ENCODE data around the gene KSR1. TPM values are rescaled to one million over a fixed set of nuclear protein-coding genes. Genes with fewer than 3 reads are reported as not detected.
A peak's percentile ranks its signal among the peaks of the same experiment; 100 is the strongest.

The KSR1 gene
- total RNA-seq, 2 experiments from 2014 or later, result 96.6 to 113 TPM

DNA sequence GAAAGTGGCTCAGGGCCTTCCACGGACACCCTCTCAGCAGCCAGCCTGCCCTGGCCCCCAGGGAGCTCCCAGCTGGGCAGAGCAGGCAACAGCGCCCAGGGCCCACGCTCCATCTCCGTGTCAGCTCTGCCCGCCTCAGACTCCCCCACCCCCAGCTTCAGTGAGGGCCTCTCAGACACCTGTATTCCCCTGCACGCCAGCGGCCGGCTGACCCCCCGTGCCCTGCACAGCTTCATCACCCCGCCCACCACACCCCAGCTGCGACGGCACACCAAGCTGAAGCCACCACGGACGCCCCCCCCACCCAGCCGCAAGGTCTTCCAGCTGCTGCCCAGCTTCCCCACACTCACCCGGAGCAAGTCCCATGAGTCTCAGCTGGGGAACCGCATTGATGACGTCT is 126.4 kb downstream of the KSR1 start:
- ATAC-seq (no peak), DNase-seq (no peak)
- no peak overlapping the region for H3K4me3 Mint-ChIP-seq
- ChIA-PET POLR2A (no interaction called here), CTCF (interaction anchor here (0.8 kb wide), 1 partner anchor 200 kb away, joined by 3 read pairs; no protein-coding TSS in a partner anchor)
- no peaks in the 10 kb centered on the region for H3K27me3 Mint-ChIP-seq
- H3K27ac Mint-ChIP-seq, result no peak overlapping the region
- no peaks in the 10 kb centered on the region for H3K9me3 Mint-ChIP-seq (ENCODE audit: low read depth)
- peaks cover 41% of the 10 kb centered on the region for H3K36me3 Mint-ChIP-seq (ENCODE audit: low read depth)
- intact Hi-C loops (cut with DNase I, micrococcal nuclease), result loop anchor here in 1 of 2 experiments (5.0 kb wide), 1 partner anchor 45 kb away; no protein-coding TSS in a partner anchor
- H3K4me1 Mint-ChIP-seq, result peaks cover 38% of the 10 kb centered on the region

DNA sequence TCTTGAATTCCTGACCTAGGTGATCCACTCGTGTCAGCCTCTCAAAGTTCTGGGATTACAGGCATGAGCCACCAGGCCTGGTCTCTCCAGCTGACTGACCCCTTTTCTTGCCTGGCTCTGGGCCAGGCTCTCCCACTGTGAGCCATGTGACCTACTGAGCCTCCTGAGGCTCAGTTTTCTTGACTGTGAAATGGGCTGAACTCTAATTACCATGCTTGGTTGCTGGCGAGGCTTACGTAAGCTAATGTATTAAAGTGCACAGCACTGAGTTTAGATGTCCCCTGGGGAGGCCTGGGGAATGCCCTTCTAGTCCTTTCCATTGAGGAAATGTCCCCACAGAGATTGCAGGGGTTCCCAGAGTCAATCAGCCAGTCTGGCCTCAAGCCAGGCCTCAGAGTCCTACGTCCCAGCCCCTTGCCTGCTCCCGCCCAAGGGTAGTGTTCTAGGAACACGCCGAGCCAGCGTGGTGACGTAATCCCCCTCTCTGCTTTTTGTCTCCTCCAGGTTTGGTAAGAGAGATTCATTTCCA is 129.0 kb downstream of the KSR1 start:
- no peaks in the 10 kb centered on the region for H3K27me3 Mint-ChIP-seq
- peaks cover 14% of the 10 kb centered on the region for H3K4me1 Mint-ChIP-seq
- POLR2A ChIA-PET, result no interaction called here
- no peak for ATAC-seq
- no peak for DNase-seq
- CTCF ChIA-PET, result no interaction called here
- peaks cover 42% of the 10 kb centered on the region for H3K36me3 Mint-ChIP-seq (ENCODE audit: low read depth)
- no peak overlapping the region for H3K27ac Mint-ChIP-seq
- H3K9me3 Mint-ChIP-seq (ENCODE audit: low read depth), result no peaks in the 10 kb centered on the region
- intact Hi-C loops (cut with DNase I, micrococcal nuclease), result no loop called here
- no peak overlapping the region for H3K4me3 Mint-ChIP-seq

DNA sequence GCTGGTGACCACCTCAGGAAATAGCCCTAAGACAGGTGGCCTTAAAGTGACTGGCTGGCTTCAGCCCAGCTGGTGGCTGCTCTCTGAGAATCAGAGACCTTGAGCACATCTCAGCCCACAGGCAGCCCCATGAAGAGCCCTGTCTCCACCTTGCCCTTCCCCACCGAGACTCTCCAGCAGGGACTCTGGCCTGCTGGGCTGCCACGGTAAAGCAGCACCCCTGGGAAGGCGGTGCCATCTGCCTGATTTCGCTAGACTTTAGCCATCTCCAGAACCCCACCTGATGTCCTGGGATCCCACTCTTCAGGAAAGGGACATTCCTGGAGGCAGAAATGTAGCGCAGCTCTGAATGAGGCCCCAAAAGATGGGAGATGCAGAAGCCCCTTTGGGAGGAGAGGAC is 129.5 kb downstream of the KSR1 start:
- no peak for ATAC-seq
- H3K9me3 Mint-ChIP-seq (ENCODE audit: low read depth), result no peaks in the 10 kb centered on the region
- H3K27me3 Mint-ChIP-seq, result no peaks in the 10 kb centered on the region
- intact Hi-C loops (cut with DNase I, micrococcal nuclease), result no loop called here
- peaks cover 9% of the 10 kb centered on the region for H3K4me1 Mint-ChIP-seq
- DNase-seq, result no peak
- peaks cover 42% of the 10 kb centered on the region for H3K36me3 Mint-ChIP-seq (ENCODE audit: low read depth)
- POLR2A ChIA-PET, result no interaction called here
- H3K4me3 Mint-ChIP-seq, result no peak overlapping the region
- CTCF ChIA-PET, result no interaction called here
- no peak overlapping the region for H3K27ac Mint-ChIP-seq

DNA sequence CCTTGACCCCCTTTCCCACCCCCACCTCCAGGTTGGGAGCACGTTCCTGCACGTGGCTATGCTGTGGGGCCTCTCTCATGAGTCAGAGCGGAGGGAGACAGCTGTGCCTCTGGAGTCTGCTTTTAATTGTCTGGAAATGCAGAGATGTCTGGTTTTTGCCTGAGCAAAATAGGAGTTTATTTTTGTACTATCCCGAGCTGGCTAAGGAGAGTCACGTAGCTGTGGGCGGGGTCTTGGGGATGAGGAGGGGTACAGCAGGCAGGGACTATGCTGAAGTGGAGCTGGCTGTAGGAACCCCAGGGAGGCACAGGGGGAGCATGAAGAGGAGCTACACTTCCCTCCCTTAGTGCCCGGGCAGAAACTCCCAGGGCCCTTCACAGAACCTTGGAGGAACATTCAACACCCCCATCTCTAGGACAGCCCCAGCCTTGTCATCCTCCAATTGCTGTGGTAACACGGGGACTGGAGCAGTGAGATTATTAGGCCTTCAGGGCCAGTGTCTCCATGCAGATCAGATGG is 130.0 kb downstream of the KSR1 start:
- Mint-ChIP-seq H3K4me3 (no peak overlapping the region), H3K9me3 (ENCODE audit: low read depth) (no peaks in the 10 kb centered on the region), H3K36me3 (ENCODE audit: low read depth) (peaks cover 38% of the 10 kb centered on the region), H3K4me1 (peaks cover 5% of the 10 kb centered on the region), H3K27me3 (no peaks in the 10 kb centered on the region), H3K27ac (no peak overlapping the region)
- DNase-seq, result no peak
- ChIA-PET CTCF (interaction anchor here (0.9 kb wide), 1 partner anchor 17 kb away, joined by 3 read pairs; no protein-coding TSS in a partner anchor), POLR2A (no interaction called here)
- intact Hi-C loops (cut with DNase I, micrococcal nuclease), result no loop called here
- no peak for ATAC-seq

DNA sequence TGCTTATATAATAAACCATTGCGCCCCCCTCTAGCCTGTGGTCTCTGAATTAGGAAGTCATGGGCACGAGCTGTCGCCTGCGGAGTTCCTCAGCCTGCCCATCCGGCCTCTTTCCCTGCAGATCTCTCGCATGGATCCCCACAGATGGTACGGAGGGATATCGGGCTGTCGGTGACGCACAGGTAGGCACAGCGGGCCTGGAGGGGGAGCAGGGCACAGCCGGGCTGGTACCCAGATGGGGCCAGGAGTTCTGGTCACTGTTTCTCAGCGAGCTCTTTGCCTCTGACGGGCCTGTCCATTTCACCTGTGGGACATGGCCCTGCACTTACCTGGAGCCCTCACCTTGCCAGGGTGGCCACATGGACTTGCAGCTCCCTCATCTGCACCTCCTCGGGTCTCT is 132.1 kb downstream of the KSR1 start:
- Mint-ChIP-seq H3K27me3 (no peaks in the 10 kb centered on the region), H3K9me3 (ENCODE audit: low read depth) (no peaks in the 10 kb centered on the region), H3K27ac (no peak overlapping the region), H3K4me1 (no peaks in the 10 kb centered on the region), H3K4me3 (no peak overlapping the region), H3K36me3 (ENCODE audit: low read depth) (peaks cover 35% of the 10 kb centered on the region)
- POLR2A ChIA-PET, result no interaction called here
- intact Hi-C loops (cut with DNase I, micrococcal nuclease), result no loop called here
- ATAC-seq (no peak), DNase-seq (no peak)
- CTCF ChIA-PET, result interaction anchor here (0.8 to 1.9 kb wide), 4 partner anchors 11 to 20 kb away, joined by 4 to 6 read pairs (median 6); no protein-coding TSS in a partner anchor

DNA sequence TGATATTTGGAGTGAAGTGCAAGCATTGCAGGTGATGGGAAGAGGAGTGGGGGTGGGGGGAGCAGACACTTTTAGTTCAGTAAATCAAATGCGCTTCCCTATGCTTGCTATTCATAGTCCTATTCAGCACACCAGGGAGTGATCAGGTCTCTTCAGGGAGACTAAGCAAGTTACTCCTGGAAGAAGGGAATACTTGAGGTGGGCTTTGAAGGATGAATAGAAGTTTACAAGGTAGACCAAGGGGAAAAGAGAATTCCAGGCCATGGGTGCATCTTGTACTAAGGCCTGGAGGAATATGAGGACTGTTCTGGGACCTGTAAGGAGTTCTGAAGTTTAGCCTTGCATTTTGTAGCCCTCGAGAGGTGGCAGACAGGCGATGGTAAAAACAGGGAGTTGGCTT is 134.6 kb downstream of the KSR1 start:
- H3K4me3 Mint-ChIP-seq, result no peak overlapping the region
- H3K27ac Mint-ChIP-seq, result no peak overlapping the region
- peaks cover 10% of the 10 kb centered on the region for H3K4me1 Mint-ChIP-seq
- ChIA-PET CTCF (interaction anchor here (0.7 kb wide), 1 partner anchor 441 kb away, joined by 3 read pairs; no protein-coding TSS in a partner anchor), POLR2A (no interaction called here)
- DNase-seq (no peak), ATAC-seq (no peak)
- intact Hi-C loops (cut with DNase I, micrococcal nuclease), result no loop called here
- no peaks in the 10 kb centered on the region for H3K27me3 Mint-ChIP-seq
- peaks cover 32% of the 10 kb centered on the region for H3K36me3 Mint-ChIP-seq (ENCODE audit: low read depth)
- no peaks in the 10 kb centered on the region for H3K9me3 Mint-ChIP-seq (ENCODE audit: low read depth)

DNA sequence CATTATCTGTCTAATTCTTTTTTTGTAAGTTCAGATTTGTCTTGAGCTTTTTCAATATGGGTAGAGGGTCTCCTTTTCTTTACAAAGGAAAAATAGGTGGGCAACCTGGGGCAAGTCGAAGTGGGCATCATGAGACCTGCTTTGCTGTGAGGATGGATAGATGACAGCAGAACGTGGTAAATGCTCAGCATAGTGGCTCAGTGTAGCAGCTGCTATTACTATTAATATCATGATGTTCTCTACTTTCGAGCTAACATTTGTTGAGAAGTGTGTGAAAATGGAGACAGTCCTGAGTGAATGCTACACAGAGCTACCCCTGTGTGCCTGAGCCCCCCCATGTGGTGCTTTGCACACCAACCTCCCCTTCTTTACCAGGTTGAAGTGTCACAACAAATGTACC is 135.7 kb downstream of the KSR1 start:
- POLR2A ChIA-PET, result no interaction called here
- H3K36me3 Mint-ChIP-seq (ENCODE audit: low read depth), result peaks cover 32% of the 10 kb centered on the region
- intact Hi-C loops (cut with DNase I, micrococcal nuclease), result no loop called here
- CTCF ChIA-PET, result interaction anchor here (0.7 to 1.1 kb wide), 2 partner anchors 10 to 134 kb away, joined by 3 read pairs; no protein-coding TSS in a partner anchor
- DNase-seq (no peak), ATAC-seq (no peak)
- no peak overlapping the region for H3K27ac Mint-ChIP-seq
- no peak overlapping the region for H3K4me3 Mint-ChIP-seq
- no peaks in the 10 kb centered on the region for H3K27me3 Mint-ChIP-seq
- H3K9me3 Mint-ChIP-seq (ENCODE audit: low read depth), result no peaks in the 10 kb centered on the region
- peaks cover 10% of the 10 kb centered on the region for H3K4me1 Mint-ChIP-seq

DNA sequence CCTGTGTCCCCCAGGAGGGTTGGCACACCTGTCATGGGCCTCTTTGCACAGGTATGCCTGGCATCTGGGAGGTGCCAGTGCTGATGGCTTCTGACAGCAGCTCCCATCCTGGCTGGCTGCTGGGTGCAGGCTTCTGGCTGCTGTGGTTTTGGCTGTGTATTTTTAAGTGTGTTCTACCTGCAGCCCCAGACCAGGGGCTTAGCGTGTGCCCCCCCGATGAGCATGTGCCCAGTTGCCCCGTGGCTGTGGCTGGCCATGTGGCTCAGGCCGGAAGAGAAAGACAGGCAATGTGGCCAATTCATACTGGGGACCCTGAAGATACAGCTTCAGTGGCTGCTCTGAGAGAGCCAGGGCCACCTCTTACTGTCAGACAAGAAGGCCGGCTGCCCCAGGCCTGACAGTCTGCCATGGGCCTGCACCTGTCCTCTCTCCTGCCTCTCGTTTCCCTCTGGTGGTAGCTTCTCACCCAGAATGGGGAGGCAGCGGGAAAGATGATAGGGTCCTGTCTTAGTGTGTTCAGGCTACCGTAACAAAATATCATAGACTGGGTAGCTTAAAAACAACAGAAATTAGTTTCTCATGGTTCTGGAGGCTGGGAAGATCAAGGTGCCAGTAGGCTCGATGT is 137.1 kb downstream of the KSR1 start:
- intact Hi-C loops (cut with DNase I, micrococcal nuclease), result no loop called here
- H3K36me3 Mint-ChIP-seq (ENCODE audit: low read depth), result peaks cover 27% of the 10 kb centered on the region
- ChIA-PET POLR2A (no interaction called here), CTCF (interaction anchor here (0.6 to 1.2 kb wide), 8 partner anchors 9 to 212 kb away, joined by 3 to 4 read pairs (median 3); no protein-coding TSS in a partner anchor)
- DNase-seq (no peak), ATAC-seq (no peak)
- peaks cover 10% of the 10 kb centered on the region for H3K4me1 Mint-ChIP-seq
- H3K27me3 Mint-ChIP-seq, result no peaks in the 10 kb centered on the region
- no peaks in the 10 kb centered on the region for H3K9me3 Mint-ChIP-seq (ENCODE audit: low read depth)
- no peak overlapping the region for H3K27ac Mint-ChIP-seq
- no peak overlapping the region for H3K4me3 Mint-ChIP-seq

DNA sequence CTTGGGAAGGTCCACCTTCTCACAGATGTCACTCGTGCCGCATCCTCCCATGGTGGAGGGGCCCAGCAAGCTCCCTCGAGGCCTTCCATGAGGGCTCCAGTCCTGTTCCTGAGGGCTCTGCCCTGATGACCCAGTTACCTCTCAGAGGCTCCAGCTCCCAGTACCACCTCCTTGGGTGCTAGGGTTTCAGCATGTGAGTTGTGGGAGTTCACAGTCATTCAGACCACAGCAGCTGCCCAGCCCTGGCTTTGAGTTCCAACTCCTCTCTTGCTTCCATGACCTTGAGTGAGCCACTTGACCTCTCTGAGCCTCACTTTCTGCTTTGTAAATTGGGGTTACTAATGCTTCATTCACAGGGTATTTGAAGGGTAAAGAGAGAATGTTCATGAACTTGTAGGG is 137.6 kb downstream of the KSR1 start:
- ChIA-PET POLR2A (no interaction called here), CTCF (interaction anchor here (0.6 to 1.2 kb wide), 5 partner anchors 14 to 212 kb away, joined by 3 to 4 read pairs (median 3); no protein-coding TSS in a partner anchor)
- H3K27me3 Mint-ChIP-seq, result no peaks in the 10 kb centered on the region
- no peak overlapping the region for H3K4me3 Mint-ChIP-seq
- DNase-seq (no peak), ATAC-seq (no peak)
- intact Hi-C loops (cut with DNase I, micrococcal nuclease), result no loop called here
- peaks cover 10% of the 10 kb centered on the region for H3K4me1 Mint-ChIP-seq
- peaks cover 27% of the 10 kb centered on the region for H3K36me3 Mint-ChIP-seq (ENCODE audit: low read depth)
- no peak overlapping the region for H3K27ac Mint-ChIP-seq
- H3K9me3 Mint-ChIP-seq (ENCODE audit: low read depth), result no peaks in the 10 kb centered on the region

DNA sequence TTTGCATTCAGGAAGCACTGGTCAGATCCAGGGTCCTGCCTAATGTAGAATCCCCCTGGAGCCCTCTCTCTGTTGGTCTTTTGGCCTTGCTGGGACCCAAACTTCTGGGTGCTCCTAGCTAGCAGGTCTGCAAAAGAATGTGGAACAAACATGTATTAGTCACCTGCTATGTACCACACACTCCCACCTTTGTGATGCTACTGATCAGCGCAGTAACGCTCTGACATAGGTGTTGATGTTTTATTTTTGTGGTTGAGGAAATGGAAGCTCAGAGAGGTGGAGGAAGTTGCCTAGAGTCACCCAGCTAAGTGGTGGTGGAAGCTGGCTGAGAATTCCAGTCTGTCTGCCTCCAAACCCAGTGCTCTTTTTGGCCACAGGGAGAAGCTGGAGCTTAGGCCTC is 139.0 kb downstream of the KSR1 start:
- Mint-ChIP-seq H3K27ac (peak overlapping the region; percentile 49), H3K9me3 (ENCODE audit: low read depth) (no peaks in the 10 kb centered on the region), H3K4me1 (peaks cover 12% of the 10 kb centered on the region), H3K36me3 (ENCODE audit: low read depth) (peaks cover 25% of the 10 kb centered on the region), H3K4me3 (no peak overlapping the region), H3K27me3 (no peaks in the 10 kb centered on the region)
- ChIA-PET CTCF (interaction anchor here (0.6 to 2.4 kb wide), 11 partner anchors 15 to 359 kb away, joined by 3 to 8 read pairs (median 4); no protein-coding TSS in a partner anchor), POLR2A (interaction anchor here (0.9 to 1.2 kb wide), 2 partner anchors 51 to 129 kb away, joined by 3 to 5 read pairs; no protein-coding TSS in a partner anchor)
- DNase-seq, result no peak
- intact Hi-C loops (cut with DNase I, micrococcal nuclease), result loop anchor here in 1 of 2 experiments (5.0 kb wide), 1 partner anchor 123 kb away; no protein-coding TSS in a partner anchor
- ATAC-seq, result peak; percentile 75

DNA sequence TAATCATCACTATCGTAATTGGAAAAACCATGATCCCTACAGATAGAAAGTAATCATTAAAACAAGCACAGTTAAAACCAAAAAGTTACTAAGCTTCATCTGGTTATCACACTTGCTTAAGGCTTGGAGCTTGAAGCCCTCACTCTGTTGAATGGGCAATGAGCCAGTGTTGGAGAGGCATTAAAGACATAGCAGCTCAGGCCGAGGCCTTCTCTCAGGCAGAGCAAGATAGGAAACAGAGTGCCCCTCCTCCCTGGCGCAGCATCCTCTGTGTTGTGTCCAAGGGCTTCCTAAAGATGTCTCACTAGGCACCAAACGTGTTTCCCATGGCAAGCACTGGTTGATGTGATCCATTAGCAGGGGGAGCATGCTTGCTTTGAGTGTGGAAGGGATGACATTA is 139.8 kb downstream of the KSR1 start:
- no peak for ATAC-seq
- ChIA-PET CTCF (interaction anchor here (0.6 to 2.4 kb wide), 10 partner anchors 16 to 360 kb away, joined by 3 to 8 read pairs (median 3); no protein-coding TSS in a partner anchor), POLR2A (interaction anchor here (0.9 to 1.2 kb wide), 2 partner anchors 52 to 130 kb away, joined by 3 to 5 read pairs; no protein-coding TSS in a partner anchor)
- intact Hi-C loops (cut with DNase I, micrococcal nuclease), result loop anchor here in 1 of 2 experiments (5.0 kb wide), 1 partner anchor 124 kb away; no protein-coding TSS in a partner anchor
- peaks cover 32% of the 10 kb centered on the region for H3K36me3 Mint-ChIP-seq (ENCODE audit: low read depth)
- no peaks in the 10 kb centered on the region for H3K9me3 Mint-ChIP-seq (ENCODE audit: low read depth)
- H3K4me3 Mint-ChIP-seq, result no peak overlapping the region
- DNase-seq, result no peak
- peaks cover 13% of the 10 kb centered on the region for H3K4me1 Mint-ChIP-seq
- peak overlapping the region; percentile 24 for H3K27ac Mint-ChIP-seq
- H3K27me3 Mint-ChIP-seq, result no peaks in the 10 kb centered on the region

Data from activated CD4-positive, alpha-beta T cell treated with anti-CD3 and anti-CD28 coated beads for 36 hours (primary cell).